A549 (cell line): ENCODE data around the gene NYAP2.

Source experiments
- BHLHE40 ChIP-seq: IDR thresholded peaks from 2 replicates; pipeline ENCODE4 v1.6.1; 2012; ENCODE audit warnings: low read depth, low read length, inconsistent platforms
- CBX8 ChIP-seq: fragments of 200-600 bp; sonication (generic); IDR thresholded peaks from 2 replicates; pipeline ENCODE4 v1.6.1; 2016
- HDAC2 ChIP-seq: fragments of 200-600 bp; sonication (generic); IDR thresholded peaks from 2 replicates; pipeline ENCODE4 v1.6.1; 2016
- JUNB ChIP-seq: fragments of >200 bp; sonication (Bioruptor Twin); formaldehyde crosslinking; IDR thresholded peaks from 2 replicates; pipeline ENCODE4 v1.6.1; 2016
- POLR2A ChIP-seq: IDR thresholded peaks from 2 replicates; pipeline ENCODE4 v1.6.1; 2012; ENCODE audit warnings: mild to moderate bottlenecking, low read length
- TF ChIP-seq, protein P1 (sequence below): fragments of >200 bp; sonication (Bioruptor Twin); formaldehyde crosslinking; IDR thresholded peaks from 3 replicates; pipeline ENCODE4 v1.5.1; 2016

DNA sequence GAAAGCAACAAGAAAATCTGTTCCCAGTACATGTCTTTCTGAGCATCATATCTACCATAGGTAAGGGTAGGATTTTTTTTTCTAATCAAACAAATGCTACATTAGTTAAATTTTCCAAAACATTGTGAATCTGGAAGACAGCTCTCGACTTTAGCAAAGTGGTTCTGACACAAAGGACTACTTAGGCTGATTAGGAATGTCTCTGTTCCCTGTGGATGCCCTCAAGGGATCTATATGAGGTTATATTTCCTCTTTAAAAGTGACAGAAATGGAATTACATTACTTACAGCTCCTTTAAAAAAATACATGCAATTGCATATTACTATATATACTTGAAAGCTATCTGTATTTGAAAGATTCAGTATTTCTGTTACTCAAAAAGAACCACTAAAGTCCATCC is 15.4 kb downstream of the NYAP2 start:
- TF ChIP-seq POLR2A (no peak), BHLHE40 (no peak), CBX8 (no peak), JUNB (no peak), HDAC2 (no peak)
- TF ChIP-seq, protein P1, sequence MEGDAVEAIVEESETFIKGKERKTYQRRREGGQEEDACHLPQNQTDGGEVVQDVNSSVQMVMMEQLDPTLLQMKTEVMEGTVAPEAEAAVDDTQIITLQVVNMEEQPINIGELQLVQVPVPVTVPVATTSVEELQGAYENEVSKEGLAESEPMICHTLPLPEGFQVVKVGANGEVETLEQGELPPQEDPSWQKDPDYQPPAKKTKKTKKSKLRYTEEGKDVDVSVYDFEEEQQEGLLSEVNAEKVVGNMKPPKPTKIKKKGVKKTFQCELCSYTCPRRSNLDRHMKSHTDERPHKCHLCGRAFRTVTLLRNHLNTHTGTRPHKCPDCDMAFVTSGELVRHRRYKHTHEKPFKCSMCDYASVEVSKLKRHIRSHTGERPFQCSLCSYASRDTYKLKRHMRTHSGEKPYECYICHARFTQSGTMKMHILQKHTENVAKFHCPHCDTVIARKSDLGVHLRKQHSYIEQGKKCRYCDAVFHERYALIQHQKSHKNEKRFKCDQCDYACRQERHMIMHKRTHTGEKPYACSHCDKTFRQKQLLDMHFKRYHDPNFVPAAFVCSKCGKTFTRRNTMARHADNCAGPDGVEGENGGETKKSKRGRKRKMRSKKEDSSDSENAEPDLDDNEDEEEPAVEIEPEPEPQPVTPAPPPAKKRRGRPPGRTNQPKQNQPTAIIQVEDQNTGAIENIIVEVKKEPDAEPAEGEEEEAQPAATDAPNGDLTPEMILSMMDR = no peak
